GM19043 (cell line): ENCODE results near the gene CHERP.
"Not testable (repeated sequence)": the region's sequence is repeated elsewhere in the genome, so short reads cannot be mapped to it uniquely, and the experiment has no call there.

Experiments used
- ATAC-seq: cut with Tn5 transposase; IDR thresholded peaks from one replicate; pipeline ENCODE4 v1.9.1; 2021; ENCODE audit warnings: low read depth; ENCODE audit not compliant: unreplicated experiment

The CHERP gene

DNA sequence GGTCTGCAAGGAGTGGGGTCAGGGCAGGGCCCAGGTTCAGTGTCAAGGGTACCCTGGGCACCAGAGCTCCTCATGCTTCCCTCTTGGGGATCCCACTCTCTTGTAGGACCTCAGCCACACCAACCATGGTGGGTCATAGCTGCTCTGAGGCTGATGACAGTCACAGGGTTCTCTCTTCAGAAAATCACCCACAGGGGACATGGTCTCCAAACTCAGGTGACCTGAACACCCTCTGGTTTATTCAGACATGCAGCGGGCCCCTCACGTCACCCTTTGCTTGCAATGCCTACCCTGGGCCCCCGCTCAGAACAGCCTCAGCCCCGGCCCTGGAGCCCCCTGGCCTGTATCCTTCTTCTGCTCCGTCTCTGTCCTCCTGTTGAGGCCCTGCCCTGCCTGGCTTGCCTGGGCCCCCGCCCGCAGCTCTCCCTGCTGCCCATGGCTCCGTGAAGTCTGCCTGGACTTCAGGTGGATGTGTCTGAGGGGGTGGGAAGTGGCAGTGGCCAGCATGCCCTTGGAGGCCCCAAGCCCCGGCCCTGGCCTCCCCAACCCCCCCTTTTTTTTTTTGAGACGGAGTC is 20.4 kb downstream of the CHERP start:
- ATAC-seq = no peak

GRCh38 chr19:16520986-16521624 is 21.1 kb downstream of the CHERP start:
- ATAC-seq = no peak

- ATAC-seq = no peak
Observed at GRCh38 chr19:16520074-16520973, 21.9 kb downstream of the CHERP start.

DNA sequence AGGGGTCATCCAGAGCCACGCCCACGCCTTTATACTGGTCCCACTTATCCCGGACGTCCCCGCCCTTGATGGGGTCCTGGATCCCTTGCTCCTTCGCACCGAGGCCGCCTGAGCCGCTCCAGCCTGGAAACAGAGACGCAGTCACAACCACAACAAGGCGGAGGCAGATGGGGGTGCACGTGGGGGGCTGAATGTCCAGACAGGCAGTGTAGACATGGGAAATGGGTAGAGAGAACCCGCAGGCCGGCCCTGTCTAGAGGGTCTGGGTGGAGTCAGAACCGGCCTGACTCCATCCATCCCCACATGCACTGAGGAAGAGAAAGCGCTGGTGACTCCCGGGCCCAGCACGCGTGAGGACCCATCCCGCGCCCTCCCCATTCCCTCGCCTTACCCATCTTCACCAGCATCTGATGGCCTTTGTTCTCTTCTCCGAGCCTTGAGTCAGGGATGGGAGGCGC is 23.0 kb downstream of the CHERP start:
- no peak for ATAC-seq

GRCh38 chr19:16518483-16519229 is 23.6 kb downstream of the CHERP start:
- no peak for ATAC-seq

GRCh38 chr19:16518061-16518460 is 24.2 kb downstream of the CHERP start:
- ATAC-seq = no peak

- no peak for ATAC-seq
Observed at GRCh38 chr19:16516923-16517610, 25.2 kb downstream of the CHERP start.

DNA sequence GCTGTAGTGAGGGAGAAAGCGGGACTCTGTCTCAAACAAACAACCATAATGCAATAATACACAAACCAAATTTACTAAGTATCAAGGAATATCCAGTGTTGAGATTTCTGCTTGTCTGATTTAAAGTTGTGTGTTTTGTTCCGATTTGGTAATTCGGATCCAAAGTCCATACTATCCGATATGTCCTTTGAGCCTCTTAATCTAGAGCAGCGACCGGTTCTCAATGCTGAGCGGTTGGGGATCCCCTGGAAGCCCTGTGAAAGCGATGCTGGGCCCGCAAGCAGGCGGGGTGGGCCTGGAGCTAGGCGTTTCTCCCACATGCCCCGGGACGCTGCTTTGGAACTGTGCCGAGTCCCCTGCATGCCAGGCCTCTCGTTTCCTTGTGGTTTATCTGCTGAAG is 25.9 kb downstream of the CHERP start:
- no peak for ATAC-seq

- ATAC-seq = no peak
Observed at GRCh38 chr19:16514383-16515019, 27.7 kb downstream of the CHERP start.

DNA sequence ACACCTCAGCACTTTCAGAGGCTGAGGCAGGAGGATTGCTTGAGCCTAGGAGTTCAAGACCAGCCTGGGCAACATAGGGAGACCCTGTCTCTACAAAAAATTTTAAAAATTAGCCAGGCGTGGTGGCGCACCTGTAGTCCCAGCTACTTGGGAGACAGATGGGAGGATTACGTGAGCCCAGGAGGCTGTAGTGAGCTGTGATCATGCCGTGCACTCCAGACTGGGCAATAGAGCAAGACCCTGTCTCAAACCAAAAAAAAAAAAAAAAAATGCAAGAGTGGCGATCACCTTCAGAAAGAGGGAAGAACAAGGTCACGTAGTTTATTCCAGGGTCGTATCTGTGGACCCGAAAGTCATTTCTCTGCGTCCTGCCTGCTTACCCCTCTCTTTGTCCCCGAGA is 29.6 kb downstream of the CHERP start:
- ATAC-seq = not testable (repeated sequence)

DNA sequence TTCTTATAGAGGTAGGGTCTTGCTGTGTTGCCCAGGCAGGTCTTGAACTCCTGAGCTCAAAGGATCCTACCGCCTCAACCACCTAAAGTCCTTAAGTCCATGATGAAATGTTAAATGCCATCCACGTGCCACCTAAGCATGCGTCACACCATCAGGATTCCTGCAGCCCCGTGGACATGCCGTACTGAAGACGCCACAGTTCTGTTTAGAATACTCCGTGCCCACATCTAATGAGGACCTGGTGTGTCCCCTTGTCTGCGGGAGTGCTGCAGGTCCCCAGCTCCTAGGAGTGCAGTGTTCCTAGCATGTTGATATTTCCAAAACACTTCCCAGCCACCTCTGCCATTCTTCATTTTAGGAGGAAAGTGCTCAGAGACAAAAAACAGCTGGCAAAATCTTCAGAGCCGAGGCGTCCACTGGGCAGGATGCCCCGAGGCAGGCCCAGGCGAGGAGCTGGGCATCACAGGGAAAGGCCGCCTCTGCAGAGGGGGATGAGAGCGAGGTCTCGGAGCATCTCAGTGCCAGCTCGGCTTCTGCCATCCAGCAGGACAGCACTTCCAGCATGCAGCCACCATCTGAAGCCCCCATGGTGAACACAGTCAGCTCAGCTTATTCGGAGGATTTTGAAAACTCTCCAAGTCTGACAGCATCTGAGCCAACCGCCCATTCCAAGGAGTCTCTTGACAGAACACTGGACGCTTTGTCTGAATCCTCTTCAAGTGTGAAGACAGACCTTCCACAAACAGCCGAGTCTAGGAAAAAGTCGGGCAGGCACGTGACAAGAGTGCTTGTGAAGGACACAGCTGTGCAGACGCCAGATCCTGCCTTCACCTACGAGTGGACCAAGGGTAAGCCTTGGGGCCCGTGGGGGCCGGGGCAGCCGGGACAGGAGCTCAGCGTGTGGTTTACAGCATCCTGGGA is 32.8 kb downstream of the CHERP start:
- no peak for ATAC-seq

DNA sequence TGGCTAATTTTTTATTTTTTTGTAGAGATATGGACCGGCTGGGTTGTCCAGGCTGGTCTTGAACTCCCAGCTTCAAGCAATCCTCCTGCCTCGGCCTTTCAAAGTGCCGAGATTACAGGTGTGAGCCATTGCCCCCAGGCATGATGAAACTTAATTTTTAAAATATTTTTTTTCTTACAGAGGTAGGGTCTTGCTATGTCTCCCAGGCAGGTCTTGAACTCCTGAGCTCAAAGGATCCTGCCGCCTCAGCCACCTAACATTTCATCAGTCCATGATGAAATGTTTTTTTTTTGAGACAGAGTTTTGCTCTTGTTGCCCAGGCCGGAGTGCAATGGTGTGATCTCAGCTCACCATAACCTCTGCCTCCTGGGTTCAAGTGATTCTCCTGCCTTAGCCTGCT is 33.7 kb downstream of the CHERP start:
- ATAC-seq = no peak

DNA sequence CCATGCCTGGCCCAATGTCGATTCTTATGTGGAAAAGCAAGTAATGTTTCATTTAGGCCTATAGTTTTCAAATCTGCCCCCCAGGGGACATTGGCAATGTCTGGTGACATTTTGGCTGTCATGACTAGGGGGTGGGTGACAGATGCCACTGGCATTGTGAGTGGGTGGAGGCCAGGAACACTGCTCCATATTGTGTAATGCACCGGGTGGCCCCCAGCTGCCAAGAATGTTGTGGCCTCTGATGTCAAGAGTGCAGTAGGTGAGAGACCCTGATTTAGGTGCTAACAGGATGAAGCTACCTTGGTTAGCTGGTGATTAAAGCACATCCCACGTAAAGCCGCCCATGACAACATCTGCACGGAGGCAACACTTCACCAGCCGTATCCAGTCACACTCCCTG is 35.3 kb downstream of the CHERP start:
- ATAC-seq = no peak

GRCh38 chr19:16506161-16506560 is 36.1 kb downstream of the CHERP start:
- ATAC-seq = not testable (repeated sequence)

DNA sequence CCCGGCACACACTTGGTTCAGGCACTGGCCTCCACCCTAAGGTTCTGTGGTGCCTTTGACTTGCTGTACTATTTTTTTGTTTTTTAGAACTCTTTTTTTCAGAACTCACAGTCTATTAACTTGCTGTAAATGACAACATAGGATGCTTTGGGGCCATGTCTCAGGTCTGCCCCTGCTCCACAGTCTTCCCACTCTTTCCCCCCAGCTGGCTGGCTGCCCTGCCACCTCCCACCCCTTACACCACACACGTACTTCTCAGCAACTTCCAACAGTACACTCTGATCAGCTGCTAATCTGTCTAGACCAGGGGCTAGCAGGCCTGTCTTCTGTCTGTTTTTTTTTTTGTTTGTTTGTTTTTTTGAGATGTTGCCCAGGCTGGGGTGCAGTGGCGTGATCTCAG is 38.0 kb downstream of the CHERP start:
- no peak for ATAC-seq

DNA sequence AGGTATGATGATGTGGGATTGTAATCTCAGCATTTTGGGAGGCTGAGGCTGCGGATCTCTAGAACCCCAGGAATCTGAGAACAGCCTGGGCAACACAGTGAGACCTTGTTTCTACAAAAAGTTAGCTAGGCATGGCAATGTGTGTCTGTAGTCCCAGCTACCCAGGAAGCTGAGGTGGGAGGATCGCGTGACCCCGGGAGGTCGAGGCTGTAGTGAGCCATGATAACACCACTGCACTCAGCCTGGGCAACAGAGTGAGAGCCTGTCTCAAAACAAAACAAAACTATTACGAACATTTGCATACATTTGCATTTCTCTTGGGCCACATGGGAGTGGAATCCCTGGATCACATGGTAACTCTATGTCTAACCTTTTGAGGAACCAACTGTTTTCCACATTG is 44.4 kb downstream of the CHERP start:
- ATAC-seq = no peak

DNA sequence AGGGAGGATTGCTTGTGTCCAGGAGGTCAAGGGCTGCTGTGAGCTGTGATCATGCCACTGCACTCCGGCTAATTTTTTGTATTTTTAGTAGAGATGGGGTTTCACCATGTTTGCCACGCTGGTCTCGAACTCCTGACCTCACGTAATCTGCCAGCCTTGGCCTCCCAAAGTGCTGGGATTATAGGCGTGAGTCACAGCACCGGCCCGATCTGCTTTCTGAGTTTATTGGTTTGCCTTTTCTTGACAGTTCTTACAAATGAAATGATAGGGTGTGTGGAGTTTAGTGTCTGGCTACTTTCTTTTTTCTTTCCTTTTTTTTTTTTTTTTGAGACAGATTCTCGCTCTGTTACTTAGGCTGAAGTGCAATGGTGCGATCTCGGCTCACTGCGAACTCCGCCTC is 45.2 kb downstream of the CHERP start:
- ATAC-seq = no peak

- ATAC-seq = no peak
Observed at GRCh38 chr19:16496613-16496983, 45.6 kb downstream of the CHERP start.
